Measurements from ENCODE around the gene SAP30BP.
A peak's percentile ranks its signal among the peaks of the same experiment; 100 is the strongest.
"Not testable (repeated sequence)": the region's sequence is repeated elsewhere in the genome, so short reads cannot be mapped to it uniquely, and the experiment has no call there.

Gene SAP30BP

DNA sequence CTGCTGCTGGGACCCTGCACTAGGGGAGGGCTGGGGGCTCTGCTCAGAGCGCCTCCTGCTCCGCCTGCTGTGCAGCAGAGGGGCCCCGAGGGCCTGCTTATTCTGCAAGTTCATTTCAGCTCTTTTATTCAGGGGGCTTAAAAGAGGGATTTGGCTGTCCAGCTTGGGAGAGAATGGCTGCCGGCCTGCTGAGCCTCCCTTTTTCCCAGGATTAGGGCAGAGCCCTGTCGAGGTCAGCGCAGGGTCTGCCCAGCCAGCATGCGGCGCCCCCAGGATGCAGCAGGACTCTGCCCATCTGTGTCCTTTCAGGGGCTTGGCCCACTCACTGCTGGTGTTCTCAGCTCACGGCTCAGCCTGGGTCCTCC lies 32.8 kb upstream of the SAP30BP start:
- no peak for DNase-seq

DNA sequence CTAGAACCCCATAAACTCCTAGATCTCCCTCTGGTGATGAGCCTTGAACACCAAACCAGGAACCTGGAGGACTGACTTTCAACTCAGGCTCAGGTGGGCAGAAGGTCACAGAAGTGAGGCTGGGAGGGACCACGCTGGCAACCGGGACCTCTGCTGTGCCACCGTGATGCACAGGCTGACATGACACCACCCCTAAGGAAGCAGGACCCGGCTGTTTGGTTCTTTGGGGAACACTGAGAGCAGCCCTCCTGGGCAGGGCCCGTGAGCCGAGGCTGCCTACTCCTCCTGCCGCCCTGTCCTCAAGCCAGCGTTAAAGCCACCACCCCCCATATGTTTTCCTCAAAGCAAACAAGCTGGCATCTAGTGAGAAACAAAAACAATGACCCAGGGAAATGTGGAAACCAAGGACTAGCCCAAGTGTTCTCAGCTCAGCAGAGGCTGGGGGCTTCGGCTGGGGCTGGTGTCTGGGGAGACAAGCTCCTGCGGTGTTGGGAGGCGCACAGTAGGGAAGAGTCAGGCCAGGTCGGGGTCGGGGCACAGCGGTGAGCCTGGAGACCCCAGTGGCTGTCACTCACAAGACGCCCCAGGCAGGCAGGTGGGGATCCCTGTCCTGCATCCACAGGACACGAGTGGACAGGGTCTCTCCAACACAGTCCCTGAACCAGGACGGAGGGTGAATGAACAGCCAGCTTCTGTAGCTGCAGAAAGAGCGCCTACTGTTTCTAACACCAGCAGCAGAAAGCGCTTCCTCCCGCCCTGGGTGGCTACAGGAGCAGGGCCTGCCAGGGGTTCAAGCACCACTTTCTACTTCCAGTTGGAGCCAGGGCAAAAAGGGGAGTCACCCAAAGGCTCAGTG lies 32.2 kb upstream of the SAP30BP start:
- peak in 6 of 14 donors; percentile 28 to 61 (median 52) for DNase-seq

DNA sequence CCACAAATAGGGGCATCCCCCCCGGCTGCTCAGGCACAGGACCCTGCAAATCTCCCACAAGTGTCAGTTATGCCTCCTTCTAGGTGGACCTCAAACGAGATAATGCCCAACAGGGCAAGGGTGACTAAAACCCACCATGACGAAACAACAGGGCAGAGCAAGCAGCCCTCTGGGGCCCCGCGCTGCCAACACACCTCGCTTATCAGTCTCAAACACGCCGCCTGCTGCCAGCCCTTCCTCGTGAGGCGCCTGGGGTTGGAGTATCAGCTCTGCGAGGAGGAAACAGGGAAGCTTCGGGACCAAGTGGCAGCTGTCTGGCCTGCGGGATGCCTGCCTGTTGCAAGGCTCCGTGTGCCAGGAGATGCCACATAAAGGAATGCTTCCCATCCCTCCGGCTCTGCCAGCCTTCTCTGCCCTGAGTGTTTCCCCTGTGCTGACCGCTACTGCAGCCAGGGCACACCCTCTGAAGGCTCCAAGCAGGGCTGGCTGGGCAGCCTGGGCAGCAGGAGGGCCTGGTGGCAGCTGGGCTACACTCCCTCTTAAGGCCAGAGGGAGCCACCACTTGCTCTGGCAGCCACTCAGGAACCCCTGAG lies 31.4 kb upstream of the SAP30BP start:
- peak in 11 of 14 donors; percentile 30 to 96 (median 61) for DNase-seq

- DNase-seq = no peak
Observed at GRCh38 chr17:75636381-75637142, 30.6 kb upstream of the SAP30BP start.

- peak in 6 of 14 donors; percentile 19 to 59 (median 40) for DNase-seq
Observed at GRCh38 chr17:75637143-75637538, 30.0 kb upstream of the SAP30BP start.

- no peak for DNase-seq
Observed at GRCh38 chr17:75637551-75637950, 29.6 kb upstream of the SAP30BP start.

DNA sequence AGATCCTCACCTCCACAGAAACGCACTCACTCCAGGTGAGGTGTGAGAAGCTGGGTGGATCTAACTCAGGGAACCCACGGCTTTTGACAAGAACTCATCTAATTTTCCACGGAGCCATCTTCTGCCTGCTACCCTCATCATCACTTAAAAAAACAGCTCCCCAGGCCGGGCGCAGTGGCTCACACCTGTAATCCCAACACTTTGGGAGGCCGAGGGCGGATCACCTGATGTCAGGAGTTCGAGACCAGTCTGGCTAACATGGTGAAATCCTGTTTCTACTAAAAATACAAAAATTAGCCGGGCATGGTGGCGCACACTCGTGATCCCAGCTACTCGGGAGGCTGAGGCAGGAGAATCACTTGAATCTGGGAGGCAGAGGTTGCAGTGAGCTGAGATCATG lies 29.1 kb upstream of the SAP30BP start:
- not testable (repeated sequence) for DNase-seq

- DNase-seq = no peak
Observed at GRCh38 chr17:75638893-75639292, 28.2 kb upstream of the SAP30BP start.

GRCh38 chr17:75639327-75639726 lies 27.8 kb upstream of the SAP30BP start:
- no peak for DNase-seq

DNA sequence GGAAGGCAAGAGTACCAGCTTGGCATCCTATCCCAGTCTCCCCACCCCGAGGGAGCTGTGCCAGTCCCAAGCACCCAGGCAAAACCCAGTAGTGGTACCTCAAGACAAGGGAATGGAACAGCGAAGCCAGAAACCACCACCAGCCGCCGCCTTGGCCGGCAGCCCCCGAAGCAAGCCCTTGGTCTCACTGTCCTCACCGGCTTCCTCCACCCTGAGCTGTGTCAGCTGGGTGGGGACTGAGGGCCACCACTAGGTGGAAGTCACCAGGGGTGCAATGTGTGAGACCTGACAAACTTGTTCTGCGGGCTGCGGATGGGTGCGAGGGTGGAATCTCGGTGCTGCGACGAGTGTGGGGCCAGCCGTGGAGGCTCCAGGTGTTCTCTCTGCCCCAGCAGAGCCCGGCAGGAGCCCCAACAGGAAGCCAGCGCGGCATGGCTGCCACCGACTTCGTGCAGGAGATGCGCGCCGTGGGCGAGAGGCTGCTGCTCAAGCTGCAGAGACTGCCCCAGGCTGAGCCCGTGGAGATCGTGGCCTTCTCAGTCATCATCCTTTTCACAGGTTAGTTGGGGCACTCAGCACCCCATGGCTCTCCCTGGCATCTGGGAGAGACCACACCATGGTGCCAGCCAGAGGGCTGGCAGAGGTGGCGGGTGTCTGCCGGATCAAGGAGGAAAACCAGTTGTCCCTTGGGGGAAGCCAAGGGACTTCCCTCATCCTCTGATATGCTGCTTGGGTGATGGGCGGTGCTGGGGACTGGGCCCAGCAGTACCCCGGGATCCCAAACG lies 27.2 kb upstream of the SAP30BP start:
- DNase-seq = no peak

- DNase-seq = no peak
Observed at GRCh38 chr17:75640556-75641119, 26.5 kb upstream of the SAP30BP start.

GRCh38 chr17:75641343-75641742 lies 25.8 kb upstream of the SAP30BP start:
- DNase-seq = peak in 4 of 14 donors; percentile 13 to 56 (median 34)

DNA sequence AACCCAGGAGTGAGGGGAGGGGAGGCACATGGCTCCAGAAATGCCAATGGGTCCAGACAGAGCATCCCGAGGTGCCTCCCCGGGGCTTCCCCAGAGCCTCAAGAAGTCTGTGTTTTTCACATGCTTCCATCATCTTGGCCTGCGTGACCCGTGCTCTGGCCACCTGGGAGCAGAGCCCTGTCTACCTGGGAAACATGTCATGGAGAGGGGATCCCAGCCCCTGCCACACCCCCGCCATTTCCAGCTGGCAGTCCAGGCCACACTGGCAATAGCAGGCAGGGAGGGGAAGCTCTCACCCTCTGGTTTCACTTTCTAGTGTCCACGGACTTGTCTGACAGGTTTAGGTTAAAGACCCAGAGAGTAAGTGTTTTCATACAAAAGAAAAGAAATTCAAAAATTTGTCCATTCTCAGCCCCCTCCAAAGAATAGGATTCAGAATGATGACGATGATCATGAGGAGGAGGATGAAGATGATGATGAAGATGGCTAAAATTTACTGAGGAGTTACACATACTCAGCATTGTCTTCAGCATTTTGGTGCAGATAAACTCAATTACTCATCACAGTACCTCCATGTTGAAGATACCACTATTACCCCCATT lies 24.9 kb upstream of the SAP30BP start:
- DNase-seq = no peak

DNA sequence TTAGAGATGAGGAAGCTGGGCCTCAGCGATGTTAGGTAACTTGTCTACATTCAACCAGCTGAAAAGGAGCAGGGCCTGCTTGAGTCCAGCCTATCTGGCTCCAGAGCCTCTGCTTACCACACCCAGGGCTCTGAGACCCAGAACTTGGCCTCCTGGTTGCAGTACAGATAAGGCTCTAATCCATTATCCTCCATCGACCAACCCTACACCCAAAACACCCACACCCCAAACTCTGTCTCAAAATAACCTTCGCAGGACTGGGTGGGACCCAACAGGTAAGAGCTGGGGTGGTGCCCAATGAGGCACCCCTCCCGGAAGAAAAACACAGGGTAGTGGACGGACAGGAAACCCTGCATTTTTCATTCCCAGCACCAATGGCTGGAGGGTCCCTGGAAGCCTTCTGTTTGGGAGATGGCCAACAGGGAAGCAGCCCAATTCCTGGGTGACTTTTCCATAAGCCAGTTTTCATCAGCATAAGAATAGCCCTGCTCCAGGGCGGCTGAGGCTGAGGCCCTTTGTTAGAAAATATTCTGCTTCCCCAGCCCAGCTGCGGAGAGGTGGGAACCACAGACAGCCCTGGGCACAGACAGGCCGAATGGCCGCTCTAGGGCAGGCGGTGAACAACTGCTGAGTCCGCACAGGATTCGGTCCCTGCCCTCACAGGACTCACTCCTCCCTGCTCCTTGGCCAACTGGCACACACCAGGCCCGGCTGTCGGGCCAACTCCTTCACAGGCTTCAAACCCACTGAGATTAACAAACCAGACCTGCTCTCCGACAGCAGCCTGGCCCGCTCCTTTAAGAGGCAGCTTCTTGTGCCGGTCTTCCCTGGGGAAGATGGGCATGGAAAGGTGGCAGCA lies 24.1 kb upstream of the SAP30BP start:
- peak in 3 of 14 donors; percentile 20 to 39 (median 30) for DNase-seq

DNA sequence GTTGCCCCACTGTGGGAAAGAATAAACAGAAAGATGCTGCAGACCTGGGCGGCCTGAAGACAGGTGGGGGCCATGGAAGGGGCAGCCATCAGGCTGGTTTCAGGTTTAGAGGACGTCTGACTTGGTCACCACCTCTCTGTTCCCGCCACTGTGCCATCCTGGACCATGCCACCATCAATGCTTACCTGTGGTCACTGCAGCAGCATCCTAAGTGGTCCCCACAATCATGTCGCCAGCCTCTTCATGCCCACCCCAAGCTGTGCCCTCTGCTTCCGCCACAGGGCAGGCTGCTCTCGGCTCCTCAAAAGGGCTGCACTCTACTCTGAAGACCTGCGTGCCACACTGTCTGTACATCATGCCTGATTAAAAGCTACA lies 23.5 kb upstream of the SAP30BP start:
- DNase-seq = no peak

GRCh38 chr17:75645501-75645888 lies 21.6 kb upstream of the SAP30BP start:
- no peak for DNase-seq

DNA sequence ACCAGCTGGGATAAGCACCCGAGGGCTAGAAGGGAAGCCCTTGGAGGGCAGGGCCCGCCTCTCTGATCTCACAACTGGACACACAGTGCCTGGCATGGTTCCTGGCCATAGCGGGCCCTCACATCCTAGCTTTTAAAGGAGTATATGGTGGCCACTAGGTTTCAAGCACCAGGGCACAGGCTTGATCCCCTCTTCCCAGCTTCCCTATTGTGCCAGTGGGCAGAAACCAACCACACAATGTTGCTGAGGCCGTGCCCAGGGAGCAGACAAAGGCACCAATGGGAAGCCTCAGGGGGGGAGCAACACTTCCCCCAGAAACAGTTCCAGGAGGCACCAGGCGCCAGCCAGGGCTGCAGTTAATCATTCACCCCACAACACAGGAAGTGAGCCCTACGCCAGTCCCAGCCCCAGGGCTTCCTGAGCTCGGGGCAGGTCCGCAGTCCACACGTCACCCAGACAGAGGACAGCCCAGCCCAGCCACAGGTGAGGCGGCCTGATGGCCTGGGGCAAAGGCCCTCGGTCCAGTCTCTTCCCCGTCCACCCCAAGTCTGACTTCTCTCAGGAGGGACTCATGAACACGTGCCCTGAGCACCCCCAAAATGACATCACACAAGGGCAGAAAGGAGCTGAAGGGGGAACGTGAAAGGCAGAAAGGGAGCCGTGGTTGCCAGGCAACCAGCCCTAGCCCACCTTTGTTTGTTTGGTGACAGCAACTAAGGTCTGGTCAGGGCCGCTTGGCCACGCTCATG lies 21.1 kb upstream of the SAP30BP start:
- DNase-seq = peak in 11 of 14 donors; percentile 42 to 90 (median 75)

GRCh38 chr17:75646638-75646992 lies 20.5 kb upstream of the SAP30BP start:
- no peak for DNase-seq

GRCh38 chr17:75647061-75647460 lies 20.1 kb upstream of the SAP30BP start:
- DNase-seq = peak in 5 of 14 donors; percentile 34 to 55 (median 39)

- no peak for DNase-seq
Observed at GRCh38 chr17:75647921-75648320, 19.2 kb upstream of the SAP30BP start.

Measured in C1 segment of cervical spinal cord (tissue), 14 donors.